ENCODE results near the gene GPER1.
A peak's percentile ranks its signal among the peaks of the same experiment; 100 is the strongest.

Gene GPER1

GRCh38 chr7:1055491-1055955, 32.4 kb upstream of the GPER1 start:
- Histone ChIP-seq H3K4me3 (ENCODE audit: low read length) (peak overlapping the region; percentile 55), H3K9me2 (replicated peaks; ENCODE audit: control insufficient read depth, low read length) (no peaks in the 10 kb centered on the region), H3K4me1 (ENCODE audit: control insufficient read depth, low read length) (peaks cover 77% of the 10 kb centered on the region), H3K27ac (ENCODE audit: low read depth, low read length) (peak overlapping the region; percentile 40), H3F3A (ENCODE audit: control insufficient read depth, insufficient read depth) (peaks cover 8% of the 10 kb centered on the region), H3K79me2 (ENCODE audit: control insufficient read depth, low read length) (peaks cover 33% of the 10 kb centered on the region), H3K27me3 (ENCODE audit: control insufficient read depth, low read length) (no peaks in the 10 kb centered on the region), H4K20me1 (ENCODE audit: control insufficient read depth, insufficient read depth, low read depth, low read length) (peaks cover 5% of the 10 kb centered on the region), H3K9me3 (ENCODE audit: control insufficient read depth, insufficient read depth, low read length) (no peaks in the 10 kb centered on the region), H3K4me2 (ENCODE audit: low read length) (peak overlapping the region; percentile 80), H3K36me3 (ENCODE audit: control insufficient read depth, low read length) (peaks cover 19% of the 10 kb centered on the region)
- no peak for TF ChIP-seq CTCF (IDR thresholded peaks at IDR 0.05; ENCODE audit: low read depth, low read length, poor library complexity, severe bottlenecking)
- no peak for TF ChIP-seq EZH2phosphoT487 (IDR thresholded peaks at IDR 0.05; ENCODE audit: borderline replicate concordance, low read length)

- no peaks in the 10 kb centered on the region for H3K9me3 ChIP-seq (ENCODE audit: control insufficient read depth, insufficient read depth, low read length)
- H3K9me2 ChIP-seq (replicated peaks; ENCODE audit: control insufficient read depth, low read length): no peaks in the 10 kb centered on the region
- no peaks in the 10 kb centered on the region for H3K27me3 ChIP-seq (ENCODE audit: control insufficient read depth, low read length)
- H3K4me1 ChIP-seq (ENCODE audit: control insufficient read depth, low read length): peaks cover 83% of the 10 kb centered on the region
- peaks cover 19% of the 10 kb centered on the region for H3K36me3 ChIP-seq (ENCODE audit: control insufficient read depth, low read length)
- H4K20me1 ChIP-seq (ENCODE audit: control insufficient read depth, insufficient read depth, low read depth, low read length): no peaks in the 10 kb centered on the region; the same call in 1 of the 2 replicates
- H3K4me2 ChIP-seq (ENCODE audit: low read length): peak overlapping the region; percentile 80
- peaks cover 40% of the 10 kb centered on the region for H3K79me2 ChIP-seq (ENCODE audit: control insufficient read depth, low read length)
- peak overlapping the region; percentile 40 for H3K27ac ChIP-seq (ENCODE audit: low read depth, low read length)
- peaks cover 8% of the 10 kb centered on the region for H3F3A ChIP-seq (ENCODE audit: control insufficient read depth, insufficient read depth)
- H3K4me3 ChIP-seq (ENCODE audit: low read length): peak overlapping the region; percentile 55
- TF ChIP-seq EZH2phosphoT487 (IDR thresholded peaks at IDR 0.05; ENCODE audit: borderline replicate concordance, low read length) (no peak), CTCF (IDR thresholded peaks at IDR 0.05; ENCODE audit: low read depth, low read length, poor library complexity, severe bottlenecking) (no peak)
Measured at GRCh38 chr7:1055956-1056784, 31.7 kb upstream of the GPER1 start.

GRCh38 chr7:1056785-1057410, 31.0 kb upstream of the GPER1 start:
- Histone ChIP-seq H3K9me3 (ENCODE audit: control insufficient read depth, insufficient read depth, low read length) (no peaks in the 10 kb centered on the region), H3K27me3 (ENCODE audit: control insufficient read depth, low read length) (no peaks in the 10 kb centered on the region), H4K20me1 (ENCODE audit: control insufficient read depth, insufficient read depth, low read depth, low read length) (no peaks in the 10 kb centered on the region; the same call in 1 of the 2 replicates), H3K27ac (ENCODE audit: low read depth, low read length) (no peak overlapping the region), H3K9me2 (replicated peaks; ENCODE audit: control insufficient read depth, low read length) (no peaks in the 10 kb centered on the region), H3K4me3 (ENCODE audit: low read length) (no peak overlapping the region), H3F3A (ENCODE audit: control insufficient read depth, insufficient read depth) (peaks cover 10% of the 10 kb centered on the region), H3K36me3 (ENCODE audit: control insufficient read depth, low read length) (peaks cover 19% of the 10 kb centered on the region), H3K79me2 (ENCODE audit: control insufficient read depth, low read length) (peaks cover 46% of the 10 kb centered on the region), H3K4me2 (ENCODE audit: low read length) (peak overlapping the region; percentile 80; the same call in 1 of the 2 replicates), H3K4me1 (ENCODE audit: control insufficient read depth, low read length) (peaks cover 91% of the 10 kb centered on the region)
- TF ChIP-seq CTCF (IDR thresholded peaks at IDR 0.05; ENCODE audit: low read depth, low read length, poor library complexity, severe bottlenecking) (no peak), EZH2phosphoT487 (IDR thresholded peaks at IDR 0.05; ENCODE audit: borderline replicate concordance, low read length) (no peak)
